KMS-11 (cell line): Measurements from ENCODE around the gene SLC7A9.

Source experiments
- H2AFZ ChIP-seq: fragments of 200-600 bp; sonication (generic); 2 replicates; pipeline ENCODE4 v1.6.1; 2016; ENCODE audit warnings: antibody characterized with exemption, mixed run types, low read depth
- H3K27ac ChIP-seq: fragments of 200-600 bp; sonication (generic); 2 replicates; pipeline ENCODE4 v1.6.1; 2016; ENCODE audit warnings: mild to moderate bottlenecking, mixed run types
- H3K27me3 ChIP-seq: fragments of 200-600 bp; sonication (generic); 2 replicates; pipeline ENCODE4 v1.6.1; 2017; ENCODE audit warnings: mild to moderate bottlenecking, low read depth, mixed run types, moderate library complexity; ENCODE audit not compliant: insufficient read depth
- H3K36me3 ChIP-seq: fragments of 200-600 bp; sonication (generic); 2 replicates; pipeline ENCODE4 v1.6.1; 2017; ENCODE audit warnings: mild to moderate bottlenecking, mixed run types; ENCODE audit not compliant: insufficient read depth
- H3K4me1 ChIP-seq: fragments of 200-600 bp; sonication (generic); 2 replicates; pipeline ENCODE4 v1.6.1; 2016; ENCODE audit warnings: mild to moderate bottlenecking, low read depth, mixed run types; ENCODE audit not compliant: poor library complexity, severe bottlenecking
- H3K4me2 ChIP-seq: fragments of 200-600 bp; sonication (generic); 2 replicates; pipeline ENCODE4 v1.7.0; 2016; ENCODE audit warnings: mild to moderate bottlenecking, mixed run types
- H3K4me3 ChIP-seq: fragments of 200-600 bp; sonication (generic); IDR thresholded peaks from 2 replicates; pipeline ENCODE4 v1.6.1; 2017; ENCODE audit warnings: low read depth, low read length, mixed read lengths; ENCODE audit not compliant: insufficient read depth
- H3K79me2 ChIP-seq: fragments of 200-600 bp; sonication (generic); 2 replicates; pipeline ENCODE4 v1.6.1; 2016; ENCODE audit warnings: low read depth, mixed run types; ENCODE audit not compliant: insufficient read depth
- H3K9ac ChIP-seq: fragments of 200-600 bp; sonication (generic); 2 replicates; pipeline ENCODE4 v1.6.1; 2016; ENCODE audit warnings: mild to moderate bottlenecking, mixed run types
- H4K20me1 ChIP-seq: fragments of 200-600 bp; sonication (generic); 2 replicates; pipeline ENCODE4 v1.6.1; 2016; ENCODE audit warnings: mild to moderate bottlenecking, mixed run types; ENCODE audit not compliant: insufficient read depth
- CTCF ChIP-seq: fragments of 200-600 bp; sonication (generic); conservative IDR thresholded peaks from 2 replicates; pipeline ENCODE4 v1.6.1; 2017; ENCODE audit warnings: low read depth, mild to moderate bottlenecking, antibody characterized with exemption, low read length, moderate library complexity, mixed read lengths

Gene SLC7A9

GRCh38 chr19:32909257-32909656 is 39.7 kb upstream of the SLC7A9 start:
- Histone ChIP-seq H3K4me2 (no peak overlapping the region), H3K27ac (no peak overlapping the region), H3K4me3 (no peak overlapping the region), H3K27me3 (no peaks in the 10 kb centered on the region), H2AFZ (no peak overlapping the region), H3K9ac (no peak overlapping the region), H3K36me3 (no peaks in the 10 kb centered on the region), H3K79me2 (no peaks in the 10 kb centered on the region), H4K20me1 (no peaks in the 10 kb centered on the region), H3K4me1 (peaks cover 4% of the 10 kb centered on the region)
- TF ChIP-seq CTCF = no peak

- no peak overlapping the region for H3K9ac ChIP-seq
- no peaks in the 10 kb centered on the region for H4K20me1 ChIP-seq
- H3K4me3 ChIP-seq = no peak overlapping the region
- H3K27me3 ChIP-seq = no peaks in the 10 kb centered on the region
- H2AFZ ChIP-seq = no peak overlapping the region
- H3K4me2 ChIP-seq = no peak overlapping the region
- no peaks in the 10 kb centered on the region for H3K79me2 ChIP-seq
- no peaks in the 10 kb centered on the region for H3K4me1 ChIP-seq
- H3K27ac ChIP-seq = no peak overlapping the region
- no peak for TF ChIP-seq CTCF
- no peaks in the 10 kb centered on the region for H3K36me3 ChIP-seq
These were observed 39.1 kb upstream of the SLC7A9 start for GRCh38 chr19:32908641-32909190.

DNA sequence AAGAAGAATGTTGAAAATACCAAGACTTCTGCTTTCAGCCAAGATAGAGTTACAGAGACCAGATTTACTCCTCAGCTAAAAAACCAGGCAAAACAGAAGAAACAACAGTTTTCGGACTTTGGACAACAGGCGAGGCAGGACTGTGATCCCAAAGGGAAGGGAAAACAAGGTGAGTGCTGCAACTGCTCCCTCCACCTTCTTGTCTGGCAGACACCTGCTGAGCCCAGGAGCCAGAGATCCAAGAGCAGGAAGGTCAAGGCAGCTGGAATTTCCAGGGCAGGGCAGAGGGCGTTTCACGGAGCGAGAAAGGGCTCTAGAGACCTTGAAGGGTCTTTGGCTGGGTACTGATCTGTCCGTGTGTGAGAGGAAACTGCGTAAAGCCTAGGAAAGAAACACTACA is 32.9 kb upstream of the SLC7A9 start:
- no peak overlapping the region for H2AFZ ChIP-seq
- no peaks in the 10 kb centered on the region for H3K36me3 ChIP-seq
- TF ChIP-seq CTCF = no peak

GRCh38 chr19:32901504-32902161 is 32.1 kb upstream of the SLC7A9 start:
- Histone ChIP-seq H3K27me3 (no peaks in the 10 kb centered on the region), H3K36me3 (no peaks in the 10 kb centered on the region)

More for the DNA sequence above, 32.9 kb upstream of the SLC7A9 start:
- no peak overlapping the region for H3K4me3 ChIP-seq
- no peaks in the 10 kb centered on the region for H3K79me2 ChIP-seq
- H3K4me1 ChIP-seq = no peaks in the 10 kb centered on the region
- no peak overlapping the region for H3K4me2 ChIP-seq
- no peak overlapping the region for H3K27ac ChIP-seq
- H3K9ac ChIP-seq = no peak overlapping the region
- H4K20me1 ChIP-seq = no peaks in the 10 kb centered on the region
- no peaks in the 10 kb centered on the region for H3K27me3 ChIP-seq

More at GRCh38 chr19:32901504-32902161, 32.1 kb upstream of the SLC7A9 start:
- H3K9ac ChIP-seq = no peak overlapping the region
- H3K27ac ChIP-seq = no peak overlapping the region
- no peak overlapping the region for H2AFZ ChIP-seq
- H3K79me2 ChIP-seq = no peaks in the 10 kb centered on the region
- no peak for TF ChIP-seq CTCF
- no peaks in the 10 kb centered on the region for H4K20me1 ChIP-seq
- no peak overlapping the region for H3K4me3 ChIP-seq
- H3K4me2 ChIP-seq = no peak overlapping the region
- H3K4me1 ChIP-seq = peaks cover 6% of the 10 kb centered on the region
